Upper lobe of right lung (tissue), 1 donor: Measurements from ENCODE around the gene CUX1. TPM values are rescaled to one million over a fixed set of nuclear protein-coding genes. Genes with fewer than 3 reads are reported as not detected.

Source experiments
- ATAC-seq: fragments of 200-7000 bp; cut with Tn5 transposase; one replicate; pipeline ENCODE4 v1.9.1; 2020; ENCODE audit warnings: mild to moderate bottlenecking, moderate library complexity
- DNase-seq: peaks from one replicate; pipeline ENCODE4 v3.0.0-alpha.2; 2020
- H3K27ac ChIP-seq: fragments of 200-600 bp; one replicate; pipeline ENCODE4 v1.8.0; 2022
- H3K27me3 ChIP-seq: fragments of 200-600 bp; one replicate; pipeline ENCODE4 v1.8.0; 2022; ENCODE audit warnings: mild to moderate bottlenecking
- H3K36me3 ChIP-seq: fragments of 200-600 bp; one replicate; pipeline ENCODE4 v1.8.0; 2022
- H3K4me1 ChIP-seq: fragments of 200-600 bp; one replicate; pipeline ENCODE4 v1.8.0; 2022
- H3K4me3 ChIP-seq: fragments of 200-600 bp; one replicate; pipeline ENCODE4 v1.8.0; 2022; ENCODE audit warnings: mild to moderate bottlenecking
- H3K9me3 ChIP-seq: fragments of 200-600 bp; one replicate; pipeline ENCODE4 v1.8.0; 2022
- intact Hi-C: fragments of 100-400 bp; cut with DNase I; formaldehyde crosslinking; loops from one replicate; pipeline ENCODE4 v1.11.0; 2022
- total RNA-seq: library from RNA; stranded (reverse); fragmentation: NEBNext Ultra II Directional; extraction: Animal tissue kit (Norgen Biotek cat#: 25700); gene quantifications from one replicate; pipeline ENCODE4 v1.2.1, GENCODE V29; 2021
- TF ChIP-seq, protein P1 (sequence below): fragments of 200-600 bp; IDR thresholded peaks from one replicate; pipeline ENCODE4 v1.8.0; 2022; ENCODE audit warnings: antibody characterized with exemption
- donor health status: DM: no; HTN: yes; CAD: no; lungs with severe emphysema.

Gene CUX1
- total RNA-seq, 1 donor from 2014 or later = 132 TPM

GRCh38 chr7:101875283-101875846 is 57.9 kb downstream of the CUX1 start:
- Histone ChIP-seq H3K9me3 (no peaks in the 10 kb centered on the region), H3K27ac (no peak overlapping the region), H3K4me3 (no peak overlapping the region), H3K27me3 (no peaks in the 10 kb centered on the region), H3K4me1 (peaks cover 20% of the 10 kb centered on the region), H3K36me3 (no peaks in the 10 kb centered on the region)
- no peak for DNase-seq
- TF ChIP-seq, protein P1, sequence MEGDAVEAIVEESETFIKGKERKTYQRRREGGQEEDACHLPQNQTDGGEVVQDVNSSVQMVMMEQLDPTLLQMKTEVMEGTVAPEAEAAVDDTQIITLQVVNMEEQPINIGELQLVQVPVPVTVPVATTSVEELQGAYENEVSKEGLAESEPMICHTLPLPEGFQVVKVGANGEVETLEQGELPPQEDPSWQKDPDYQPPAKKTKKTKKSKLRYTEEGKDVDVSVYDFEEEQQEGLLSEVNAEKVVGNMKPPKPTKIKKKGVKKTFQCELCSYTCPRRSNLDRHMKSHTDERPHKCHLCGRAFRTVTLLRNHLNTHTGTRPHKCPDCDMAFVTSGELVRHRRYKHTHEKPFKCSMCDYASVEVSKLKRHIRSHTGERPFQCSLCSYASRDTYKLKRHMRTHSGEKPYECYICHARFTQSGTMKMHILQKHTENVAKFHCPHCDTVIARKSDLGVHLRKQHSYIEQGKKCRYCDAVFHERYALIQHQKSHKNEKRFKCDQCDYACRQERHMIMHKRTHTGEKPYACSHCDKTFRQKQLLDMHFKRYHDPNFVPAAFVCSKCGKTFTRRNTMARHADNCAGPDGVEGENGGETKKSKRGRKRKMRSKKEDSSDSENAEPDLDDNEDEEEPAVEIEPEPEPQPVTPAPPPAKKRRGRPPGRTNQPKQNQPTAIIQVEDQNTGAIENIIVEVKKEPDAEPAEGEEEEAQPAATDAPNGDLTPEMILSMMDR = no peak
- intact Hi-C loops = no loop called here
- ATAC-seq = peak; percentile 75

DNA sequence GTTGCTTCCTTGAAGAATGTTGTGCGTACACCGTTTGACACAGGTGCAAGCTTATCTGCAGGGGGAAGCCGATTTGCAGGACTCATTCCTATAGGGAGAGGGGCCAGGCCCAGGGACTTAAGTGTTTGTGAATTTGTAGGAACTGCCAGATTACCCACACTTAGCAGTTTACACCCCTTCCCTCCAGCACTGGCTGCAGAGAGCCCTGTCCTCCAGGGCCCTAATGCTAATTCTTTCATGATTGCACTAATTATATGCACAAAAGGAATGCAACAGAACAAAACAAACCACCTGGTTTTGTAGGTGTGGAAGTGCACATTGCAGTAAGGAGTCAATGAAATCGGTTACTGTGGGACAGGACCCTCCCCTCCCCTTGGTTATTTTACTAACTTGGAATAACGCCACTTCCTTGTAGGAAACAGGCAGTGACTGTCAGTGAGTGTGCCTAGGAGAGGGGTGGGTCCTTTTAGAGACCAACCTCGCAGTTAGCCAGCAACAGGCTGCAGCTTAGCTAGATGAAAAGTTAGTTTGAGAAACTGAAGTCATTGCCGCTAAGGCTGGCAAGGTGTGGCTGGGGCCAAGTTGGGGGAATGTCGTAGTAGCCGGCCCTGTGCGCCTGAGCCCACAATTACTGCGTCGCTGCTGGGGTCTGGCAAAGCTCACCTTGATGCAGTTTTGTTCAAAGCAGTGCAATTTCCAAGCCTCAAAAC is 60.6 kb downstream of the CUX1 start:
- H3K4me1 ChIP-seq = peaks cover 36% of the 10 kb centered on the region
- no peak for DNase-seq
- intact Hi-C loops = no loop called here
- no peaks in the 10 kb centered on the region for H3K27me3 ChIP-seq
- H3K27ac ChIP-seq = no peak overlapping the region
- no peak overlapping the region for H3K4me3 ChIP-seq
- H3K9me3 ChIP-seq = no peaks in the 10 kb centered on the region
- TF ChIP-seq, protein P1 = no peak
- no peak for ATAC-seq
- H3K36me3 ChIP-seq = no peaks in the 10 kb centered on the region

- no peak for DNase-seq
- intact Hi-C loops = no loop called here
- peaks cover 44% of the 10 kb centered on the region for H3K4me1 ChIP-seq
- TF ChIP-seq, protein P1 = no peak
- no peaks in the 10 kb centered on the region for H3K36me3 ChIP-seq
- no peaks in the 10 kb centered on the region for H3K27me3 ChIP-seq
- no peak for ATAC-seq
- H3K4me3 ChIP-seq = no peak overlapping the region
- H3K27ac ChIP-seq = no peak overlapping the region
- no peaks in the 10 kb centered on the region for H3K9me3 ChIP-seq
These were observed 61.5 kb downstream of the CUX1 start for GRCh38 chr7:101878938-101879337.

DNA sequence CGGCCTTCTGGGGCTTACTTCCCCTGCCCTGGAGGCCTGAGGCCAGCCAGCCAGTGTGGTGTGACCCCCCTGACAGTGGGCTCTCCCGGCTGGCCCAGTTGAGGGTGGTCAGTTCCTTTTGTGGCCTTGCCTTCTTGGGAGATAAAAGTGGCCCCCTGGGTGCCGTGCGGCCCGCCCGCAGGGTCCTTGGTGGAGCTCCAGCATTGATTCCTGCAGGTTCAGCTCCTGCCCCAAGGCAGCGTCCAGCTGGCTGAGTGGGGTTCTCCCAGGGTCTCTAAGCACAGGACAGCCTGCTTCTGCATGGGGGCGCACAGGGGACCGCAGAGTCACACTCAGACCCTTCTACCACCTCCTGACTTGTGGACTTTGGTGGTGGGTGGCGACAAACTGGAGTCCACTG is 62.1 kb downstream of the CUX1 start:
- TF ChIP-seq, protein P1 = no peak
- no peak overlapping the region for H3K4me3 ChIP-seq

DNA sequence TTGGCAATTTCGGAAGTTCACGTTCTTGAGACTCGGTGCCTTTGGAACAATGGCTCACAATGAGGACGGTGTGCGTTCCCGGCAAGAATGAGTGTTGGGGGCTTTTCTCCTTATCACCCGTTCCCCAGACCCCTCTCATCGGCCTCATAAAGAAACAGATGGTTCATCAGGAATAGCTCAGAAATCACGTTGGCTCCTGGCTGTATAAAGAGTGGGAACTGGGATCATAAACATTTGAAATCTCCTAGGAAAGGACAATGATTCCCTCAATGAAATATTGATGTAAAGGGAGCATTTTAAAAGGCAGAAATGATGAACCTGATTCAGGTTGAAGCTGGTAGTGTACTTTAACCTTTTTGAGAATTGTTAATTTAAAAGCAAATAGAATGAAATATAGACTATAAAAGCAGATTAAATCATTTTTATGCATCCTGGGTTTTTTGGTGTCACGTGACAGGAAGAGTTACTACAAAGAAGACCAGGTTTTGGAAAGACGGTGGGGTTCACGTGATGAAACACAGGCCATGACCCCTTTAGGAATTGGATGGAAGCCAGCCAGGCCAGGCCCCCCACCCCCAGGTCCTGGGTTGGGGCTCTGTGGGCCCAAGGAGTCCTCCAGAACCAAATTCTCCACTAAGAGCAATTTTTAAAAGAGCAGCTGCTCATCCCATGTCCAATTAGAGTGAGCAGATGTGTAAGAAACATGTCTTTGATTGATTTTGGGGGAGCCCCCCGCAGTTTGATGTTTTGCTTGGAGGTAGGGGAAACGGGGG is 63.0 kb downstream of the CUX1 start:
- Histone ChIP-seq H3K27ac (no peak overlapping the region), H3K4me3 (no peak overlapping the region), H3K9me3 (no peaks in the 10 kb centered on the region), H3K36me3 (no peaks in the 10 kb centered on the region), H3K27me3 (no peaks in the 10 kb centered on the region), H3K4me1 (peaks cover 38% of the 10 kb centered on the region)
- intact Hi-C loops = no loop called here
- ATAC-seq (no peak), DNase-seq (no peak)
- TF ChIP-seq, protein P1 = no peak

More for the DNA sequence above, 62.1 kb downstream of the CUX1 start:
- no peak for DNase-seq
- Histone ChIP-seq H3K36me3 (no peaks in the 10 kb centered on the region), H3K9me3 (no peaks in the 10 kb centered on the region), H3K4me1 (peaks cover 39% of the 10 kb centered on the region), H3K27me3 (no peaks in the 10 kb centered on the region), H3K27ac (no peak overlapping the region)
- no peak for ATAC-seq
- intact Hi-C loops = no loop called here
